Neural progenitor cell (in vitro differentiated cells): Measurements from ENCODE around the gene CYB5RL. TPM values are rescaled to one million over a fixed set of nuclear protein-coding genes. Genes with fewer than 3 reads are reported as not detected.

ENCODE experiments used
- DNase-seq: peaks from one replicate; pipeline ENCODE4 v3.0.0-alpha.2; 2016; ENCODE audit warnings: low spot score
- H2AFZ ChIP-seq: fragments of 200-600 bp; sonication (generic); replicated peaks from 2 replicates; pipeline ENCODE4 v1.6.1; 2016; ENCODE audit warnings: antibody characterized with exemption
- H3F3A ChIP-seq: fragments of 200-600 bp; sonication (generic); 2 replicates; pipeline ENCODE4 v1.6.1; 2016; ENCODE audit warnings: antibody characterized with exemption, low read depth
- H3K27ac ChIP-seq: fragments of 200-600 bp; sonication (generic); 2 replicates; pipeline ENCODE4 v1.5.1; 2016; ENCODE audit warnings: mild to moderate bottlenecking
- H3K27me3 ChIP-seq: fragments of 200-600 bp; sonication (generic); 2 replicates; pipeline ENCODE4 v1.6.1; 2016; ENCODE audit warnings: mild to moderate bottlenecking, moderate library complexity
- H3K36me3 ChIP-seq: fragments of 200-600 bp; sonication (generic); 2 replicates; pipeline ENCODE4 v1.5.1; 2016
- H3K4me1 ChIP-seq: fragments of 200-600 bp; sonication (generic); 2 replicates; pipeline ENCODE4 v1.6.1; 2016; ENCODE audit warnings: mixed run types
- H3K4me2 ChIP-seq: fragments of 200-600 bp; sonication (generic); 2 replicates; pipeline ENCODE4 v1.6.1; 2016
- H3K4me3 ChIP-seq: fragments of 200-600 bp; sonication (generic); 2 replicates; pipeline ENCODE4 v1.5.1; 2016
- H3K79me2 ChIP-seq: fragments of 200-600 bp; sonication (generic); 2 replicates; pipeline ENCODE4 v1.6.1; 2016; ENCODE audit warnings: low read depth
- H3K9ac ChIP-seq: fragments of 200-600 bp; sonication (generic); 2 replicates; pipeline ENCODE4 v1.6.1; 2016
- H3K9me3 ChIP-seq: fragments of 200-600 bp; sonication (generic); 2 replicates; pipeline ENCODE4 v1.5.1; 2016; ENCODE audit warnings: low read depth
- H4K20me1 ChIP-seq: fragments of 200-600 bp; sonication (generic); 2 replicates; pipeline ENCODE4 v1.6.1; 2016; ENCODE audit warnings: low read depth
- H3K27ac Mint-ChIP-seq: 3 replicates; pipeline ENCODE4 v1.8.0; 2021; ENCODE audit warnings: mixed read lengths
- H3K27me3 Mint-ChIP-seq: 2 replicates; pipeline ENCODE4 v1.8.0; 2022; ENCODE audit warnings: low read depth, mild to moderate bottlenecking, inconsistent platforms, moderate library complexity, mixed read lengths; ENCODE audit not compliant: insufficient read depth
- H3K36me3 Mint-ChIP-seq: 3 replicates; pipeline ENCODE4 v1.8.0; 2021; ENCODE audit warnings: mixed read lengths
- H3K4me1 Mint-ChIP-seq: 3 replicates; pipeline ENCODE4 v1.8.0; 2021; ENCODE audit warnings: mixed read lengths
- H3K4me3 Mint-ChIP-seq: 3 replicates; pipeline ENCODE4 v1.8.0; 2021; ENCODE audit warnings: mild to moderate bottlenecking, moderate library complexity, mixed read lengths
- H3K9me3 Mint-ChIP-seq: 3 replicates; pipeline ENCODE4 v1.8.0; 2020; ENCODE audit warnings: mixed read lengths
- EZH2 ChIP-seq: fragments of 200-600 bp; sonication (generic); IDR thresholded peaks from 2 replicates; pipeline ENCODE4 v1.6.1; 2017; ENCODE audit warnings: antibody characterized with exemption, mild to moderate bottlenecking, moderate library complexity
- EZH2phosphoT487 ChIP-seq: fragments of 200-600 bp; sonication (generic); IDR thresholded peaks from 2 replicates; pipeline ENCODE4 v1.6.1; 2017; ENCODE audit warnings: antibody characterized with exemption
- total RNA-seq: library from RNA; depleted of rRNA; stranded (reverse); fragments of >200 nt; gene quantifications from 2 replicates; pipeline ENCODE4 v1.2.3, GENCODE V29; 2015; ENCODE audit warnings: low replicate concordance
- TF ChIP-seq, protein P1 (sequence below): fragments of 200-600 bp; sonication (generic); IDR thresholded peaks from 2 replicates; pipeline ENCODE4 v1.5.1; 2017; ENCODE audit warnings: antibody characterized with exemption, mild to moderate bottlenecking

Gene CYB5RL
- total RNA-seq, 1 donor from 2014 or later: 6.4 TPM

DNA sequence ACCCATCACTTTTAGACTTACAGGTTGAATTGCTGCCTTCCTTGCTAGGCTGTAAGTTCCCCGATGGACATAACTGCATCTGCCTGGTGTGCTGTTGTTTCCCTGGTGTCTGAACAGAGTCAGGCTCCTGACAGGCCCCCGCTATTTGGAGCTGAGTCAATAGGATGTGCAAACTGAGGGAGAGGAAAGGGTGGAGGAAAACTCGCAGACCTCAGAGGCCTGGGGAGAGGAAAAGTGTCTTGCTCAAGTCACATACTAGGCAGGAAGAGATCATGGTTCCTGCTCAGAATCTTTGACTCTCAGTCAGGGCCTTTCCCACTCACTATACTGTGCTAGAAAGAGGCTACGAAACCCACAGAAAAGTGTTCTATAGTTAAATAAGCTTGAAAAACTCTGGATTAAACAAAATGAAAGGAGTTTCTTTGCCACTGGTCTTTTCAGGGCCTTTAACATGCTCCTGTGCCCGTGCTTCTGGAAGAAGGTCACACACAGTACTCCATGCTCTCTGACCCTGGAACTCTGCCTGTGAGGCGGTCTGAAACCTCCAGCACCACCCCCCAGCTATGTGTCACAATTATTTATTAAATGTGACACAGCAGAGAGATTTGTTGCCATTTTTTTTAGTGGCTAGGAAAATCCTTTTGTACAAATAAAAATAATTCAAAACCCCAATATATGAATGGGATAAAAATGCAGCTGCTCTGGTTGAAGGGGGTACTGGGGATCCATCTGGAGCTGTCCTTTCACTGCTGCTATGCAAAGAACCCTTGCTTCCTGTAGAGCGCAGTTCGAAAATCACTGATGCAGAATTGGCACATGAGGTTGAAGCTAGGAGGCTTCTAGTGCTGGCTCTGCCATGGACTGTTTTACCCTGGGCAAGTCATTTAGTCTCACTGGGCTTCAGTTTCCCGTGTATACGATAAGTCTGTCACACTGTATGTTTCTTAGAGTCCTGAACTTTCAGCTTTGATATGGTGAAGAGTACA is 26.9 kb downstream of the CYB5RL start:
- Mint-ChIP-seq H3K27me3 (peaks cover 4% of the 10 kb centered on the region), H3K27ac (peak overlapping the region; percentile 95)

DNA sequence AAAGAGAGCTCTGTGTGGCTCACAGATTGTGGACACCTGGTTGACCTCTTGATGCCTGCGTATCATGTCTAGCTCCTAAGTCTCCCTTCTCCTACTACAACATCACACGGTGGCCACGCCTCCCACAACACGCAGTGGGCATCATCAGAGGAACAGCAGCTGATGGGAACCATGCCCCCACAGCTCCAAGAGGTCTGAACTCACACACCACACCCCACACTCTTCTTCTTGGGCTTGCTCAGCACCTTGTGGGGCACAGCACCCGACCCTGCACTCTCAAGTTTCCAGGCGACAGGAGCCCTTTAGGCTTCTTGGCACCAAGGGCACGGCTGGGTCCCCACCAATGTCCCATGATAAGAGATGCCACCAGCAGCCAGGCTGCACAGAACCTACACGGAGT is 28.2 kb downstream of the CYB5RL start:
- no peak for DNase-seq
- Histone ChIP-seq H2AFZ (no peak overlapping the region), H3K9ac (no peak overlapping the region), H3K36me3 (no peaks in the 10 kb centered on the region), H3K9me3 (no peaks in the 10 kb centered on the region), H3K4me3 (no peak overlapping the region), H3F3A (no peaks in the 10 kb centered on the region), H3K27ac (no peak overlapping the region), H3K79me2 (no peaks in the 10 kb centered on the region), H3K4me1 (peaks cover 5% of the 10 kb centered on the region), H3K4me2 (no peak overlapping the region), H3K27me3 (no peaks in the 10 kb centered on the region), H4K20me1 (no peaks in the 10 kb centered on the region)
- peaks cover 2% of the 10 kb centered on the region for H3K27me3 Mint-ChIP-seq
- no peaks in the 10 kb centered on the region for H3K36me3 Mint-ChIP-seq
- H3K4me1 Mint-ChIP-seq: peaks cover 45% of the 10 kb centered on the region
- TF ChIP-seq, protein P1, sequence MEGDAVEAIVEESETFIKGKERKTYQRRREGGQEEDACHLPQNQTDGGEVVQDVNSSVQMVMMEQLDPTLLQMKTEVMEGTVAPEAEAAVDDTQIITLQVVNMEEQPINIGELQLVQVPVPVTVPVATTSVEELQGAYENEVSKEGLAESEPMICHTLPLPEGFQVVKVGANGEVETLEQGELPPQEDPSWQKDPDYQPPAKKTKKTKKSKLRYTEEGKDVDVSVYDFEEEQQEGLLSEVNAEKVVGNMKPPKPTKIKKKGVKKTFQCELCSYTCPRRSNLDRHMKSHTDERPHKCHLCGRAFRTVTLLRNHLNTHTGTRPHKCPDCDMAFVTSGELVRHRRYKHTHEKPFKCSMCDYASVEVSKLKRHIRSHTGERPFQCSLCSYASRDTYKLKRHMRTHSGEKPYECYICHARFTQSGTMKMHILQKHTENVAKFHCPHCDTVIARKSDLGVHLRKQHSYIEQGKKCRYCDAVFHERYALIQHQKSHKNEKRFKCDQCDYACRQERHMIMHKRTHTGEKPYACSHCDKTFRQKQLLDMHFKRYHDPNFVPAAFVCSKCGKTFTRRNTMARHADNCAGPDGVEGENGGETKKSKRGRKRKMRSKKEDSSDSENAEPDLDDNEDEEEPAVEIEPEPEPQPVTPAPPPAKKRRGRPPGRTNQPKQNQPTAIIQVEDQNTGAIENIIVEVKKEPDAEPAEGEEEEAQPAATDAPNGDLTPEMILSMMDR: no peak
- no peak for TF ChIP-seq EZH2
- TF ChIP-seq EZH2phosphoT487: no peak
- no peak overlapping the region for H3K4me3 Mint-ChIP-seq
- H3K9me3 Mint-ChIP-seq: no peaks in the 10 kb centered on the region
- no peak overlapping the region for H3K27ac Mint-ChIP-seq

More for the DNA sequence above, 26.9 kb downstream of the CYB5RL start:
- TF ChIP-seq EZH2 (no peak), EZH2phosphoT487 (no peak)
- TF ChIP-seq, protein P1: no peak
- Mint-ChIP-seq H3K9me3 (no peaks in the 10 kb centered on the region), H3K36me3 (no peaks in the 10 kb centered on the region), H3K4me1 (peaks cover 48% of the 10 kb centered on the region), H3K4me3 (peak overlapping the region; percentile 27)
- Histone ChIP-seq H3K27me3 (no peaks in the 10 kb centered on the region), H3K9me3 (no peaks in the 10 kb centered on the region), H3K79me2 (no peaks in the 10 kb centered on the region), H3K27ac (no peak overlapping the region), H3K4me1 (peaks cover 5% of the 10 kb centered on the region), H3K4me2 (no peak overlapping the region), H4K20me1 (no peaks in the 10 kb centered on the region), H3K36me3 (no peaks in the 10 kb centered on the region), H3F3A (no peaks in the 10 kb centered on the region), H3K4me3 (no peak overlapping the region), H3K9ac (no peak overlapping the region), H2AFZ (no peak overlapping the region)
- no peak for DNase-seq

DNA sequence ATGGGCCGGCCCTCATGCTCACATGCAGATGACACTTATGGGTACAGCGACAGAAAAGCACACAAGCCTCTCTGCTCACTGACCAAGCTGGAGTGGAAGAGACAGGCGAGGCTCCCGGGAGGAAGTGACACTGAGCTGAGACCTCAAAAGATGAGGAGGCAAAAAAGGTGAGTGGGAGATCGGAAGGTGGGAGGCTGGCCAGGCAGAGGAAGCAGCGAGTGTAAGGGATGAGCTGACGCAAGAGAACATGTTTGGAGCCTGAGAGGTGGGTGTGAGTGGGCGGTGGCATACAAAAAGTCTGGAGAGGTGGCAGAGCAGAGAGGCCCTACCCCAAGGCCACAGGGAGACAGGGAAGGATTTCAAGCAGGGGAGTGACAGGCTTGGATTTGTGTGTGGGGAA is 28.8 kb downstream of the CYB5RL start:
- Mint-ChIP-seq H3K36me3 (no peaks in the 10 kb centered on the region), H3K4me1 (peaks cover 44% of the 10 kb centered on the region), H3K27ac (peak overlapping the region; percentile 54), H3K27me3 (peaks cover 2% of the 10 kb centered on the region), H3K9me3 (no peaks in the 10 kb centered on the region), H3K4me3 (no peak overlapping the region)
- H3K79me2 ChIP-seq: no peaks in the 10 kb centered on the region
- DNase-seq: no peak
- no peak for TF ChIP-seq EZH2
- no peak for TF ChIP-seq EZH2phosphoT487
- TF ChIP-seq, protein P1: no peak
- H3K9ac ChIP-seq: no peak overlapping the region
- no peak overlapping the region for H2AFZ ChIP-seq
- H3F3A ChIP-seq: no peaks in the 10 kb centered on the region
- H4K20me1 ChIP-seq: no peaks in the 10 kb centered on the region
- H3K4me1 ChIP-seq: peaks cover 5% of the 10 kb centered on the region
- H3K4me3 ChIP-seq: no peak overlapping the region
- H3K36me3 ChIP-seq: no peaks in the 10 kb centered on the region
- no peaks in the 10 kb centered on the region for H3K27me3 ChIP-seq
- no peak overlapping the region for H3K27ac ChIP-seq
- H3K4me2 ChIP-seq: no peak overlapping the region
- no peaks in the 10 kb centered on the region for H3K9me3 ChIP-seq
